B cell (primary cell): ENCODE results near the gene PXK. TPM values are rescaled to one million over a fixed set of nuclear protein-coding genes. Genes with fewer than 3 reads are reported as not detected.

Experiments
- ATAC-seq: fragments of 200-7000 bp; cut with Tn5 transposase; one replicate; pipeline ENCODE4 v1.10.0; 2021; ENCODE audit warnings: low read depth, mild to moderate bottlenecking, moderate number of reproducible peaks, moderate library complexity
- CTCF ChIA-PET: fragments of 350-600 bp; sonication (Branson Sonifier 250); formaldehyde crosslinking; loops from one replicate; lab custom pipeline; 2021; ENCODE audit warnings: antibody characterized with exemption, inconsistent platforms; lab: Charles Lee
- POLR2A ChIA-PET: fragments of 350-600 bp; sonication (Branson Sonifier 250); formaldehyde crosslinking; loops from one replicate; lab custom pipeline; 2021; ENCODE audit warnings: antibody characterized with exemption; lab: Charles Lee
- DNase-seq: peaks from one replicate; pipeline ENCODE4 v3.0.0; 2013
- H2AFZ ChIP-seq: 2 replicates; pipeline ENCODE4 v1.6.1; 2012; ENCODE audit warnings: mild to moderate bottlenecking, low read depth, low read length; ENCODE audit not compliant: insufficient read depth, poor library complexity, severe bottlenecking
- H3K27ac ChIP-seq, 2 donors: 1 replicate in 1 of 2; 2 replicates in 1 of 2; pipeline ENCODE4 v1.5.1; 2012 to 2013; ENCODE audit warnings: low read length in 2 of 2, mild to moderate bottlenecking in 2 of 2, moderate library complexity in 1 of 2
- H3K27me3 ChIP-seq, 4 experiments: fragments of 200-600 bp in 1 of 4; sonication (generic) in 1 of 4; replicated peaks in 1 of 4; 1 replicate in 2 of 4; 2 replicates in 2 of 4; pipeline versions ENCODE4 v1.6.1 to v1.7.0; 2013 to 2016; ENCODE audit warnings: low read length in 3 of 4, mild to moderate bottlenecking in 2 of 4, mixed read lengths in 1 of 4, moderate library complexity in 1 of 4; ENCODE audit not compliant: insufficient read depth in 4 of 4, control insufficient read depth in 3 of 4; ENCODE audit errors: control extremely low read depth in 1 of 4
- H3K36me3 ChIP-seq, 2 experiments: replicated peaks in 1 of 2; 1 replicate in 1 of 2; 2 replicates in 1 of 2; pipeline versions ENCODE4 v1.6.1 to v1.7.1; 2013; ENCODE audit warnings: low read length in 1 of 2; ENCODE audit not compliant: insufficient read depth in 2 of 2, control insufficient read depth in 1 of 2; ENCODE audit errors: control extremely low read depth in 1 of 2, extremely low read depth in 1 of 2
- H3K4me1 ChIP-seq, 2 donors: fragments of 200-600 bp in 1 of 2; sonication (generic) in 1 of 2; 1 replicate in 1 of 2; 2 replicates in 1 of 2; pipeline versions ENCODE4 v1.5.1 to v1.6.1; 2013 to 2017; ENCODE audit warnings: low read length in 2 of 2; ENCODE audit not compliant: control insufficient read depth in 2 of 2, insufficient read depth in 2 of 2
- H3K4me2 ChIP-seq: replicated peaks from 2 replicates; pipeline ENCODE3; 2012; ENCODE audit warnings: mild to moderate bottlenecking, low read depth, low read length; ENCODE audit not compliant: poor library complexity, severe bottlenecking
- H3K4me3 ChIP-seq, 5 experiments: fragments of 200-600 bp in 1 of 5; sonication (generic) in 1 of 5; 1 replicate in 3 of 5; 2 replicates in 2 of 5; pipeline versions ENCODE4 v1.5.1 to v1.7.0; 2011 to 2016; ENCODE audit warnings: low read length in 4 of 5, mild to moderate bottlenecking in 4 of 5, low read depth in 2 of 5, control low read depth in 1 of 5, moderate library complexity in 1 of 5; ENCODE audit not compliant: insufficient read depth in 1 of 5; ENCODE audit errors: control extremely low read depth in 1 of 5, extremely low read depth in 1 of 5
- H3K79me2 ChIP-seq: fragments of 200-600 bp; sonication (generic); one replicate; pipeline ENCODE4 v1.6.0; 2016; ENCODE audit warnings: low read length; ENCODE audit not compliant: control insufficient read depth, insufficient read depth
- H3K9ac ChIP-seq: fragments of 200-600 bp; sonication (generic); 2 replicates; pipeline ENCODE4 v1.6.1; 2017; ENCODE audit warnings: mild to moderate bottlenecking, low read length, moderate library complexity
- H3K9me3 ChIP-seq, 3 donors: one replicate each; pipeline versions ENCODE4 v1.6.1 to v1.7.1; 2013; ENCODE audit warnings: low read length in 2 of 3; ENCODE audit not compliant: control insufficient read depth in 2 of 3, insufficient read depth in 1 of 3; ENCODE audit errors: control extremely low read depth in 1 of 3
- H4K20me1 ChIP-seq: 2 replicates; pipeline ENCODE4 v1.6.0; 2012; ENCODE audit warnings: mild to moderate bottlenecking, low read length; ENCODE audit not compliant: insufficient read depth, control insufficient read depth, poor library complexity, severe bottlenecking
- H3K27ac Mint-ChIP-seq: one replicate; pipeline ENCODE4 v1.8.0; 2021; ENCODE audit warnings: mixed read lengths
- H3K27me3 Mint-ChIP-seq: one replicate; pipeline ENCODE4 v1.8.0; 2021; ENCODE audit warnings: mixed read lengths
- H3K4me1 Mint-ChIP-seq: one replicate; pipeline ENCODE4 v1.8.0; 2021; ENCODE audit warnings: mixed read lengths
- H3K4me3 Mint-ChIP-seq: one replicate; pipeline ENCODE4 v1.8.0; 2021; ENCODE audit warnings: mixed read lengths
- H3K9me3 Mint-ChIP-seq: one replicate; pipeline ENCODE4 v1.8.0; 2022; ENCODE audit warnings: mixed read lengths; ENCODE audit not compliant: insufficient read depth
- CTCF ChIP-seq: fragments of 200-600 bp; IDR thresholded peaks from one replicate; pipeline ENCODE4 v1.8.0; 2022; ENCODE audit warnings: antibody characterized with exemption, mild to moderate bottlenecking
- EZH2 ChIP-seq: IDR thresholded peaks from 2 replicates; pipeline ENCODE4 v1.6.1; 2012; ENCODE audit warnings: borderline replicate concordance, low read depth, mild to moderate bottlenecking, moderate library complexity, low read length; ENCODE audit not compliant: insufficient read depth, poor library complexity, severe bottlenecking
- WGBS: methylation state at CpG from one replicate; pipeline ENCODE4 v1.1.5; 2013; ENCODE audit warnings: missing lambda C conversion rate; ENCODE audit not compliant: insufficient coverage; 5-methylcytosine and 5-hydroxymethylcytosine counted together
- intact Hi-C: fragments of 100-400 bp; cut with micrococcal nuclease; formaldehyde crosslinking; loops from one replicate; pipeline ENCODE4 v1.10.0; 2022
- polyA plus RNA-seq: library from polyadenylated mRNA; depleted of rRNA; stranded (reverse); fragments of >200 nt; gene quantifications from 2 replicates; pipeline ENCODE4 v1.2.3, GENCODE V29; 2012
- total RNA-seq, 2 donors: library from RNA; stranded (reverse); fragments of 120-200 nt in 1 of 2; gene quantifications; 1 replicate in 1 of 2; 2 replicates in 1 of 2; pipeline versions ENCODE4 v1.2.3 to v1.2.4, GENCODE V29; 2013 to 2022

PXK gene
- total and polyA plus RNA-seq, 2 donors (not counting 1 experiment from before 2014, with no cell fraction given): 46.8 to 104 TPM

GRCh38 chr3:58383476-58383875 is 50.8 kb downstream of the PXK start:
- no peak overlapping the region for H3K4me2 ChIP-seq
- intact Hi-C loops: no loop called here
- DNase-seq: no peak
- WGBS: no CpG with 5 or more reads among the region's 2 CpGs
- Mint-ChIP-seq H3K4me3 (no peak overlapping the region), H3K9me3 (no peaks in the 10 kb centered on the region), H3K27me3 (no peaks in the 10 kb centered on the region), H3K27ac (peak overlapping the region; percentile 20), H3K4me1 (peaks cover 47% of the 10 kb centered on the region)
- peaks cover 9 to 28% of the 10 kb centered on the region in 2 donors for H3K4me1 ChIP-seq
- no peak for TF ChIP-seq EZH2
- no peaks in the 10 kb centered on the region for H4K20me1 ChIP-seq
- H3K36me3 ChIP-seq: peaks cover 2 to 47% of the 10 kb centered on the region in 2 experiments
- CTCF ChIA-PET: interaction anchor here (1.7 kb wide), 1 partner anchor 50 kb away, joined by 6 read pairs; no protein-coding TSS in a partner anchor
- H3K27ac ChIP-seq: peak overlapping the region in 1 of 2 donors; percentile 24
- no peak overlapping the region for H3K4me3 ChIP-seq
- ATAC-seq: no peak
- H3K9ac ChIP-seq: no peak overlapping the region
- POLR2A ChIA-PET: no interaction called here
- H3K9me3 ChIP-seq: no peaks in the 10 kb centered on the region
- H2AFZ ChIP-seq: no peak overlapping the region
- no peaks in the 10 kb centered on the region for H3K27me3 ChIP-seq
- H3K79me2 ChIP-seq: peaks cover 72% of the 10 kb centered on the region

GRCh38 chr3:58383904-58384303 is 51.2 kb downstream of the PXK start:
- peaks cover 13 to 32% of the 10 kb centered on the region in 2 donors for H3K4me1 ChIP-seq
- intact Hi-C loops: no loop called here
- no peak for TF ChIP-seq EZH2
- no peak for TF ChIP-seq CTCF
- 96% methylated on average over 3 of the region's 4 CpGs for WGBS
- no peaks in the 10 kb centered on the region for H4K20me1 ChIP-seq
- no peaks in the 10 kb centered on the region for H3K27me3 ChIP-seq
- peaks cover 2 to 47% of the 10 kb centered on the region in 2 experiments for H3K36me3 ChIP-seq
- no peak overlapping the region for H3K9ac ChIP-seq
- no peak for ATAC-seq
- no peak for DNase-seq
- Mint-ChIP-seq H3K4me1 (peaks cover 51% of the 10 kb centered on the region), H3K9me3 (no peaks in the 10 kb centered on the region), H3K27me3 (no peaks in the 10 kb centered on the region), H3K4me3 (no peak overlapping the region), H3K27ac (no peak overlapping the region)
- H3K27ac ChIP-seq: peak overlapping the region in 1 of 2 donors; percentile 41
- H3K79me2 ChIP-seq: peaks cover 70% of the 10 kb centered on the region
- no peak overlapping the region for H3K4me2 ChIP-seq
- POLR2A ChIA-PET: no interaction called here
- no peaks in the 10 kb centered on the region for H3K9me3 ChIP-seq
- CTCF ChIA-PET: interaction anchor here (1.7 kb wide), 1 partner anchor 50 kb away, joined by 6 read pairs; no protein-coding TSS in a partner anchor
- no peak overlapping the region for H3K4me3 ChIP-seq
- H2AFZ ChIP-seq: no peak overlapping the region
